ENCODE data around the gene ARHGAP10.

Gene ARHGAP10

DNA sequence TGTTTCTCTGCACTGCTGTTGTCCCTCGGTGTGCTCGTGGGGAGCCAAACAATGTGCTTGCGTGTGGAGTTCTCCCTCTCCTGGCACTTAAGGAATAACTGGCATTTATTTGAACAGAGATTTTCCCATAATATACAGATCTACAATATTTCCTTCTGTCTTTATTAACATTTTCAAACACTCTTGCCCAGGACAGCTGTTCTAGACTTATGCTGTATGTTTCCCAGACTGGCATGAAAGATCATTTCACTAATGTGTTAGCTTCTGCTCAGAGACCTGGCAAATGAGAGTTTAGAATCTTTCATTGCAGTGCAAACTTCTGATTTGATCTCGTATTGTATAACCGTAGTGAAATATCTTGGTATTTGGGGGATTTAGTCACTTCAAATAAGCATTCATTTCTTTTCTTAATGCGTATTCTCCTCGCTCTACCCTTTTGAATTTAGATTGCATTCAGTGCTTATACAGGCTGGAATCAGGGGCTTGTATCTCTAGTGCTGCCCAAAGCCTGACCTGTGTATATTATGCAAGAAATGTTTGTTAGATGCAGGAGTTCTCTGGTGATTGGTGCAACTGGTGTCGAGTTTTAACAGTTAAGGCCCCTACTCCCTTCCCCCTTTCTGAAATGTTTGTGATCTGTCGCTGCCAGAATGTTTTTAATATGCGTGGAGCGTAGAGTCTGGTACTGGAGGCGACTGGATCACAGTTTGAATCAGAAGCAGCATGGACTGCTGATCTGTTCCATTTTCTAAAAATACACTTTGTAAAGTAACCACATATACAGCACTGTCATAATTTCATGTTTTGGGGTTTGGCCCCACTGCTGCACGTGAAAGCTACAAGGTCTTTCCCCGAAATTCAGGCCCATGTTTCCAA, 326.3 kb downstream of the ARHGAP10 start:
- no peak for TF ChIP-seq CEBPB (IDR thresholded peaks at IDR 0.05)
- TF ChIP-seq, protein P1, sequence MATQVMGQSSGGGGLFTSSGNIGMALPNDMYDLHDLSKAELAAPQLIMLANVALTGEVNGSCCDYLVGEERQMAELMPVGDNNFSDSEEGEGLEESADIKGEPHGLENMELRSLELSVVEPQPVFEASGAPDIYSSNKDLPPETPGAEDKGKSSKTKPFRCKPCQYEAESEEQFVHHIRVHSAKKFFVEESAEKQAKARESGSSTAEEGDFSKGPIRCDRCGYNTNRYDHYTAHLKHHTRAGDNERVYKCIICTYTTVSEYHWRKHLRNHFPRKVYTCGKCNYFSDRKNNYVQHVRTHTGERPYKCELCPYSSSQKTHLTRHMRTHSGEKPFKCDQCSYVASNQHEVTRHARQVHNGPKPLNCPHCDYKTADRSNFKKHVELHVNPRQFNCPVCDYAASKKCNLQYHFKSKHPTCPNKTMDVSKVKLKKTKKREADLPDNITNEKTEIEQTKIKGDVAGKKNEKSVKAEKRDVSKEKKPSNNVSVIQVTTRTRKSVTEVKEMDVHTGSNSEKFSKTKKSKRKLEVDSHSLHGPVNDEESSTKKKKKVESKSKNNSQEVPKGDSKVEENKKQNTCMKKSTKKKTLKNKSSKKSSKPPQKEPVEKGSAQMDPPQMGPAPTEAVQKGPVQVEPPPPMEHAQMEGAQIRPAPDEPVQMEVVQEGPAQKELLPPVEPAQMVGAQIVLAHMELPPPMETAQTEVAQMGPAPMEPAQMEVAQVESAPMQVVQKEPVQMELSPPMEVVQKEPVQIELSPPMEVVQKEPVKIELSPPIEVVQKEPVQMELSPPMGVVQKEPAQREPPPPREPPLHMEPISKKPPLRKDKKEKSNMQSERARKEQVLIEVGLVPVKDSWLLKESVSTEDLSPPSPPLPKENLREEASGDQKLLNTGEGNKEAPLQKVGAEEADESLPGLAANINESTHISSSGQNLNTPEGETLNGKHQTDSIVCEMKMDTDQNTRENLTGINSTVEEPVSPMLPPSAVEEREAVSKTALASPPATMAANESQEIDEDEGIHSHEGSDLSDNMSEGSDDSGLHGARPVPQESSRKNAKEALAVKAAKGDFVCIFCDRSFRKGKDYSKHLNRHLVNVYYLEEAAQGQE (IDR thresholded peaks at IDR 0.05; ENCODE audit: low read depth), result no peak
- TF ChIP-seq MAX (IDR thresholded peaks at IDR 0.05), result no peak
- no peak for TF ChIP-seq FOXM1 (IDR thresholded peaks at IDR 0.05; ENCODE audit: borderline replicate concordance, low read depth)
- no peak for TF ChIP-seq YY1 (IDR thresholded peaks at IDR 0.05; ENCODE audit: low read depth)
- TF ChIP-seq USF1 (IDR thresholded peaks at IDR 0.05), result no peak
- no peak for TF ChIP-seq ZBTB7A (IDR thresholded peaks at IDR 0.05; ENCODE audit: low read depth)
- no peak for TF ChIP-seq TCF12 (IDR thresholded peaks at IDR 0.05; ENCODE audit: low read depth)
- no peak for TF ChIP-seq TEAD4 (IDR thresholded peaks at IDR 0.05)
- no peak for TF ChIP-seq CREB1 (IDR thresholded peaks at IDR 0.05; ENCODE audit: low read depth)
- no peak for TF ChIP-seq NFIC (IDR thresholded peaks at IDR 0.05)
- no peak for TF ChIP-seq EGR1 (IDR thresholded peaks at IDR 0.05)
- TF ChIP-seq TAF1 (IDR thresholded peaks at IDR 0.05; ENCODE audit: low read depth), result no peak
- no peak for TF ChIP-seq RAD21 (IDR thresholded peaks at IDR 0.05; ENCODE audit: low read depth)

- TF ChIP-seq RAD21 (IDR thresholded peaks at IDR 0.05; ENCODE audit: low read depth) (no peak), EGR1 (IDR thresholded peaks at IDR 0.05) (no peak), YY1 (IDR thresholded peaks at IDR 0.05; ENCODE audit: low read depth) (no peak), NFIC (IDR thresholded peaks at IDR 0.05) (no peak), TAF1 (IDR thresholded peaks at IDR 0.05; ENCODE audit: low read depth) (no peak), ZBTB7A (IDR thresholded peaks at IDR 0.05; ENCODE audit: low read depth) (no peak), CREB1 (IDR thresholded peaks at IDR 0.05; ENCODE audit: low read depth) (no peak), USF1 (IDR thresholded peaks at IDR 0.05) (no peak), TCF12 (IDR thresholded peaks at IDR 0.05; ENCODE audit: low read depth) (no peak), MAX (IDR thresholded peaks at IDR 0.05) (no peak), EP300 (IDR thresholded peaks at IDR 0.05; ENCODE audit: borderline replicate concordance) (no peak), CEBPB (IDR thresholded peaks at IDR 0.05) (no peak)
- TF ChIP-seq, protein P1 (IDR thresholded peaks at IDR 0.05; ENCODE audit: low read depth), result no peak
Observed at GRCh38 chr4:148059617-148060180, 327.8 kb downstream of the ARHGAP10 start.

- no peak for TF ChIP-seq NFIC (IDR thresholded peaks at IDR 0.05)
- TF ChIP-seq EP300 (IDR thresholded peaks at IDR 0.05; ENCODE audit: borderline replicate concordance), result no peak
- TF ChIP-seq EGR1 (IDR thresholded peaks at IDR 0.05), result no peak
- TF ChIP-seq TEAD4 (IDR thresholded peaks at IDR 0.05), result no peak
- no peak for TF ChIP-seq YY1 (IDR thresholded peaks at IDR 0.05; ENCODE audit: low read depth)
- TF ChIP-seq ZBTB7A (IDR thresholded peaks at IDR 0.05; ENCODE audit: low read depth), result no peak
- no peak for TF ChIP-seq CEBPB (IDR thresholded peaks at IDR 0.05)
- TF ChIP-seq, protein P1 (IDR thresholded peaks at IDR 0.05; ENCODE audit: low read depth), result no peak
- TF ChIP-seq TCF12 (IDR thresholded peaks at IDR 0.05; ENCODE audit: low read depth), result no peak
- no peak for TF ChIP-seq TAF1 (IDR thresholded peaks at IDR 0.05; ENCODE audit: low read depth)
- no peak for TF ChIP-seq USF1 (IDR thresholded peaks at IDR 0.05)
- no peak for TF ChIP-seq FOXM1 (IDR thresholded peaks at IDR 0.05; ENCODE audit: borderline replicate concordance, low read depth)
- no peak for TF ChIP-seq MAX (IDR thresholded peaks at IDR 0.05)
- no peak for TF ChIP-seq RAD21 (IDR thresholded peaks at IDR 0.05; ENCODE audit: low read depth)
- no peak for TF ChIP-seq CREB1 (IDR thresholded peaks at IDR 0.05; ENCODE audit: low read depth)
Observed at GRCh38 chr4:148060264-148061140, 328.6 kb downstream of the ARHGAP10 start.
